Spleen (tissue), 11 donors: Measurements from ENCODE around the gene CCDC192. TPM values are rescaled to one million over a fixed set of nuclear protein-coding genes. Genes with fewer than 3 reads are reported as not detected.

ENCODE experiments used
- DNase-seq: peaks from one replicate; pipeline ENCODE4 v3.0.0-alpha.2; 2020
- H3K27ac ChIP-seq, 8 donors: fragments of 200-600 bp; sonication (generic) in 7 of 8; 1 replicate in 4 of 8; 2 replicates in 4 of 8; pipeline versions ENCODE4 v1.5.0 to v1.8.0; 2016 to 2021; ENCODE audit warnings: inconsistent platforms in 4 of 8, mild to moderate bottlenecking in 4 of 8, moderate library complexity in 1 of 8
- H3K27me3 ChIP-seq, 7 donors: fragments of 200-600 bp; sonication (generic) in 6 of 7; replicated peaks in 1 of 7; 1 replicate in 4 of 7; 2 replicates in 3 of 7; pipeline versions ENCODE4 v1.5.0 to v1.8.0; 2016 to 2021; ENCODE audit warnings: inconsistent platforms in 3 of 7, mild to moderate bottlenecking in 1 of 7
- H3K36me3 ChIP-seq, 6 donors: fragments of 200-600 bp; sonication (generic) in 5 of 6; 1 replicate in 4 of 6; 2 replicates in 2 of 6; pipeline versions ENCODE4 v1.5.0 to v1.8.0; 2016 to 2021; ENCODE audit warnings: inconsistent platforms in 2 of 6
- H3K4me1 ChIP-seq, 6 donors: fragments of 200-600 bp; sonication (generic) in 5 of 6; 1 replicate in 3 of 6; 2 replicates in 3 of 6; pipeline versions ENCODE4 v1.5.0 to v1.8.0; 2016 to 2021; ENCODE audit warnings: inconsistent platforms in 3 of 6
- H3K4me3 ChIP-seq, 8 donors: fragments of 200-600 bp; sonication (generic) in 7 of 8; 1 replicate in 4 of 8; 2 replicates in 4 of 8; pipeline versions ENCODE4 v1.5.0 to v1.8.0; 2016 to 2021; ENCODE audit warnings: inconsistent platforms in 4 of 8, mild to moderate bottlenecking in 4 of 8, moderate library complexity in 2 of 8
- H3K9me3 ChIP-seq, 8 donors: fragments of 200-600 bp; sonication (generic) in 7 of 8; 1 replicate in 4 of 8; 2 replicates in 4 of 8; pipeline versions ENCODE4 v1.5.0 to v1.8.0; 2016 to 2021; ENCODE audit warnings: inconsistent platforms in 4 of 8
- CTCF ChIP-seq, 11 experiments: fragments of 200-600 bp in 7 of 11; fragments of 450-650 bp in 4 of 11; sonication (generic) in 4 of 11; IDR thresholded peaks in 8 of 11; conservative IDR thresholded peaks in 3 of 11; 1 replicate in 7 of 11; 2 replicates in 4 of 11; pipeline versions ENCODE4 v1.4.0 to v1.8.0; 2016 to 2021; ENCODE audit warnings: antibody characterized with exemption in 11 of 11, inconsistent platforms in 4 of 11, mild to moderate bottlenecking in 1 of 11
- POLR2A ChIP-seq, 3 donors: fragments of 450-650 bp; IDR thresholded peaks; one replicate each; pipeline ENCODE4 v1.5.1; 2017; ENCODE audit warnings: antibody characterized with exemption in 3 of 3, mild to moderate bottlenecking in 1 of 3
- POLR2AphosphoS5 ChIP-seq, 3 donors: sonication (generic); formaldehyde crosslinking; IDR thresholded peaks; one replicate each; pipeline ENCODE4 v1.5.1; 2017; ENCODE audit warnings: antibody characterized with exemption in 3 of 3
- WGBS, 5 donors: extraction: QIAGEN DNeasy Blood & Tissue Kit in 3 of 5; methylation state at CpG; one replicate each; pipeline versions ENCODE4 v1.1.5 to v1.1.7; 2013 to 2018; 5-methylcytosine and 5-hydroxymethylcytosine counted together
- intact Hi-C: fragments of 100-400 bp; cut with DNase I; formaldehyde crosslinking; loops from one replicate; pipeline ENCODE4 v1.15.0; 2023; ENCODE audit warnings: low total_unique reads
- polyA plus RNA-seq, 3 donors: library from polyadenylated mRNA; stranded (reverse); fragments of 200-250 nt; gene quantifications; one replicate each; pipeline ENCODE4 v1.2.1, GENCODE V29; 2013
- total RNA-seq, 7 donors: library from RNA; depleted of rRNA in 3 of 7; stranded (reverse); fragments of >200 nt in 3 of 7; fragmentation: NEBNext Ultra II Directional in 4 of 7; extraction: Animal tissue kit (Norgen Biotek cat#: 25700) in 4 of 7; gene quantifications; one replicate each; pipeline versions ENCODE4 v1.1.0 to v1.2.1, GENCODE V29; 2016 to 2021
- donor health status: healthy with polysubstance abuse.
- donor health status: DM: no; HTN: no; CAD: no; lungs with moderate emphysema.
- donor health status: DM: no; HTN: no; CAD: no.
- donor health status: Bipolar disorder and iron deficiency.
- donor health status: healthy.
- donor health status: DM: no; HTN: no; CAD: no.
- donor health status: DM: yes; HTN: yes; CAD: no.

The CCDC192 gene
- total and polyA plus RNA-seq, 10 donors, result not detected

- H3K4me3 ChIP-seq, result no peak overlapping the region
- no peak overlapping the region for H3K27ac ChIP-seq
- H3K36me3 ChIP-seq, result no peaks in the 10 kb centered on the region
- no peaks in the 10 kb centered on the region for H3K4me1 ChIP-seq
- H3K9me3 ChIP-seq, result no peaks in the 10 kb centered on the region
- no peak for DNase-seq
- intact Hi-C loops, result no loop called here
- 57 to 78% (median 69%) methylated on average over 1 of the region's 1 CpG for WGBS, 5 donors
- TF ChIP-seq CTCF (IDR thresholded peaks at IDR 0.05 in 8 of 11, conservative IDR thresholded peaks at IDR 0.05 in 3 of 11) (no peak), POLR2A (IDR thresholded peaks at IDR 0.05) (no peak), POLR2AphosphoS5 (IDR thresholded peaks at IDR 0.05) (no peak)
- H3K27me3 ChIP-seq, result no peaks in the 10 kb centered on the region
These were observed 106.8 kb downstream of the CCDC192 start for GRCh38 chr5:127810017-127810416.

- intact Hi-C loops, result no loop called here
- Histone ChIP-seq H3K4me3 (no peak overlapping the region), H3K27ac (no peak overlapping the region), H3K9me3 (no peaks in the 10 kb centered on the region), H3K36me3 (no peaks in the 10 kb centered on the region), H3K27me3 (no peaks in the 10 kb centered on the region), H3K4me1 (no peaks in the 10 kb centered on the region)
- TF ChIP-seq POLR2AphosphoS5 (IDR thresholded peaks at IDR 0.05) (no peak), CTCF (IDR thresholded peaks at IDR 0.05 in 8 of 11, conservative IDR thresholded peaks at IDR 0.05 in 3 of 11) (no peak), POLR2A (IDR thresholded peaks at IDR 0.05) (no peak)
- 48 to 79% (median 72%) methylated on average over 2 of the region's 2 CpGs for WGBS, 5 donors
- no peak for DNase-seq
These were observed 107.7 kb downstream of the CCDC192 start for GRCh38 chr5:127810707-127811490.

GRCh38 chr5:127812570-127812969 is 109.4 kb downstream of the CCDC192 start:
- no peak for DNase-seq
- no peak overlapping the region for H3K27ac ChIP-seq
- H3K27me3 ChIP-seq, result no peaks in the 10 kb centered on the region
- 71 to 93% (median 78%) methylated on average over 4 of the region's 4 CpGs for WGBS, 5 donors
- intact Hi-C loops, result no loop called here
- H3K4me1 ChIP-seq, result no peaks in the 10 kb centered on the region
- H3K9me3 ChIP-seq, result no peaks in the 10 kb centered on the region
- no peak for TF ChIP-seq POLR2AphosphoS5 (IDR thresholded peaks at IDR 0.05)
- TF ChIP-seq CTCF (IDR thresholded peaks at IDR 0.05 in 8 of 11, conservative IDR thresholded peaks at IDR 0.05 in 3 of 11), result no peak
- TF ChIP-seq POLR2A (IDR thresholded peaks at IDR 0.05), result no peak
- no peaks in the 10 kb centered on the region for H3K36me3 ChIP-seq
- H3K4me3 ChIP-seq, result no peak overlapping the region

- no peak for DNase-seq
- Histone ChIP-seq H3K9me3 (no peaks in the 10 kb centered on the region), H3K27ac (no peak overlapping the region), H3K4me1 (no peaks in the 10 kb centered on the region), H3K4me3 (no peak overlapping the region), H3K36me3 (no peaks in the 10 kb centered on the region), H3K27me3 (no peaks in the 10 kb centered on the region)
- intact Hi-C loops, result no loop called here
- WGBS, 5 donors, result 74 to 87% (median 77%) methylated on average over 4 of the region's 4 CpGs
- TF ChIP-seq POLR2A (IDR thresholded peaks at IDR 0.05) (no peak), POLR2AphosphoS5 (IDR thresholded peaks at IDR 0.05) (no peak), CTCF (IDR thresholded peaks at IDR 0.05 in 8 of 11, conservative IDR thresholded peaks at IDR 0.05 in 3 of 11) (no peak)
These were observed 110.7 kb downstream of the CCDC192 start for GRCh38 chr5:127813633-127814587.
